GM23338 (cell line): ENCODE results near the gene TUBB4A. TPM values are rescaled to one million over a fixed set of nuclear protein-coding genes. Genes with fewer than 3 reads are reported as not detected.

Source experiments
- ATAC-seq: fragments of 200-7000 bp; cut with Tn5 transposase; 3 replicates; pipeline ENCODE4 v1.9.1; 2020
- DNase-seq: peaks from one replicate; pipeline ENCODE4 v3.0.0-alpha.2; 2015; ENCODE audit warnings: low spot score
- H2AFZ ChIP-seq: fragments of 200-600 bp; sonication (generic); 2 replicates; pipeline ENCODE4 v1.8.0; 2016; ENCODE audit warnings: antibody characterized with exemption, mild to moderate bottlenecking, moderate library complexity
- H3F3A ChIP-seq: fragments of 200-600 bp; sonication (generic); replicated peaks from 2 replicates; pipeline ENCODE4 v1.8.0; 2017; ENCODE audit warnings: antibody characterized with exemption, mixed run types, low read depth
- H3K27ac ChIP-seq: fragments of 200-600 bp; sonication (generic); 2 replicates; pipeline ENCODE4 v1.6.1; 2016; ENCODE audit warnings: low read depth
- H3K27me3 ChIP-seq: fragments of 200-600 bp; sonication (generic); 2 replicates; pipeline ENCODE4 v1.8.0; 2016; ENCODE audit warnings: mild to moderate bottlenecking, mixed run types, moderate library complexity; ENCODE audit not compliant: insufficient read depth
- H3K36me3 ChIP-seq: fragments of 200-600 bp; sonication (generic); 2 replicates; pipeline ENCODE4 v1.8.0; 2016; ENCODE audit warnings: mild to moderate bottlenecking; ENCODE audit not compliant: insufficient read depth
- H3K4me1 ChIP-seq: fragments of 200-600 bp; sonication (generic); 2 replicates; pipeline ENCODE4 v1.8.0; 2016; ENCODE audit warnings: mild to moderate bottlenecking, moderate library complexity; ENCODE audit not compliant: insufficient read depth
- H3K4me2 ChIP-seq: fragments of 200-600 bp; sonication (generic); 2 replicates; pipeline ENCODE4 v1.7.1; 2017; ENCODE audit warnings: mixed run types
- H3K4me3 ChIP-seq: fragments of 200-600 bp; sonication (generic); 2 replicates; pipeline ENCODE4 v1.6.1; 2016; ENCODE audit warnings: mixed run types
- H3K79me2 ChIP-seq: fragments of 200-600 bp; sonication (generic); replicated peaks from 2 replicates; pipeline ENCODE4 v1.8.0; 2017; ENCODE audit warnings: mild to moderate bottlenecking; ENCODE audit not compliant: insufficient read depth
- H3K9me2 ChIP-seq: fragments of 200-600 bp; sonication (generic); 2 replicates; pipeline ENCODE4 v1.8.0; 2017; ENCODE audit not compliant: insufficient read depth
- H4K20me1 ChIP-seq: fragments of 200-600 bp; sonication (generic); replicated peaks from 2 replicates; pipeline ENCODE4 v1.8.0; 2017; ENCODE audit warnings: mild to moderate bottlenecking; ENCODE audit not compliant: insufficient read depth
- H3K27ac Mint-ChIP-seq: 2 replicates; pipeline ENCODE4 v1.8.0; 2020; ENCODE audit warnings: inconsistent platforms, mild to moderate bottlenecking, moderate library complexity, mixed read lengths
- H3K27me3 Mint-ChIP-seq: 3 replicates; pipeline ENCODE4 v1.8.0; 2022; ENCODE audit warnings: low read depth, mild to moderate bottlenecking, moderate library complexity, mixed read lengths, inconsistent platforms; ENCODE audit not compliant: insufficient read depth, poor library complexity
- H3K36me3 Mint-ChIP-seq: 3 replicates; pipeline ENCODE4 v1.8.0; 2021; ENCODE audit warnings: low read depth, mild to moderate bottlenecking, inconsistent platforms, moderate library complexity, mixed read lengths
- H3K4me1 Mint-ChIP-seq: 3 replicates; pipeline ENCODE4 v1.8.0; 2020; ENCODE audit warnings: mild to moderate bottlenecking, inconsistent platforms, mixed read lengths
- H3K4me3 Mint-ChIP-seq: 3 replicates; pipeline ENCODE4 v1.8.0; 2021; ENCODE audit warnings: moderate library complexity, mild to moderate bottlenecking, inconsistent platforms, mixed read lengths
- H3K9me3 Mint-ChIP-seq: 3 replicates; pipeline ENCODE4 v1.8.0; 2020; ENCODE audit warnings: moderate library complexity, mild to moderate bottlenecking, inconsistent platforms, mixed read lengths
- CREB1 ChIP-seq: fragments of 250-450 bp; sonication (Bioruptor Pico); IDR thresholded peaks from 2 replicates; pipeline ENCODE4 v1.5.0; 2020; ENCODE audit warnings: low read depth, mild to moderate bottlenecking, moderate library complexity
- CTCF ChIP-seq, 2 experiments: fragments of 200-600 bp in 1 of 2; sonication (generic) in 1 of 2; conservative IDR thresholded peaks; 2 replicates each; pipeline versions ENCODE4 v1.5.1 to v1.6.1; 2016 to 2017; ENCODE audit warnings: antibody characterized with exemption in 2 of 2, low read depth in 2 of 2, mild to moderate bottlenecking in 2 of 2, moderate library complexity in 1 of 2
- ETS1 ChIP-seq: IDR thresholded peaks from 2 replicates; pipeline ENCODE4 v1.6.1; 2016; ENCODE audit warnings: antibody characterized with exemption
- JUNB ChIP-seq: IDR thresholded peaks from one replicate; pipeline ENCODE4 v1.6.1; 2016; ENCODE audit warnings: antibody characterized with exemption; ENCODE audit not compliant: unreplicated experiment
- NANOG ChIP-seq: IDR thresholded peaks from 2 replicates; pipeline ENCODE4 v1.6.1; 2016; ENCODE audit warnings: antibody characterized with exemption, borderline replicate concordance
- POLR2AphosphoS5 ChIP-seq: IDR thresholded peaks from 2 replicates; pipeline ENCODE4 v1.6.1; 2016; ENCODE audit warnings: antibody characterized with exemption, low read depth
- ZNF331 ChIP-seq: fragments of 250-450 bp; sonication (Bioruptor Pico); IDR thresholded peaks from 2 replicates; pipeline ENCODE4 v1.5.0; 2020; ENCODE audit warnings: low read depth, mild to moderate bottlenecking, moderate library complexity
- ZNF462 ChIP-seq: fragments of 250-450 bp; sonication (Bioruptor Pico); IDR thresholded peaks from 2 replicates; pipeline ENCODE4 v1.5.0; 2020; ENCODE audit warnings: mild to moderate bottlenecking, moderate library complexity
- polyA plus RNA-seq: library from polyadenylated mRNA; unstranded; fragments of >200 nt; fragmentation: Nextera tagmentation; extraction: Ambion mirVana; gene quantifications from 2 replicates; pipeline ENCODE4 v1.2.1, GENCODE V29; 2016
- total RNA-seq: library from RNA; depleted of rRNA; stranded (reverse); fragments of >200 nt; shearing (Covaris generic); gene quantifications from 2 replicates; pipeline ENCODE4 v1.2.3, GENCODE V29; 2014

The TUBB4A gene
- total and polyA plus RNA-seq, 2 experiments from 2014 or later, result 32.9 to 41.7 TPM

GRCh38 chr19:6524311-6524710, 22.2 kb upstream of the TUBB4A start:
- H3K9me2 ChIP-seq, result no peaks in the 10 kb centered on the region
- Mint-ChIP-seq H3K36me3 (peaks cover 2% of the 10 kb centered on the region; the same call in 2 of the 3 replicates), H3K27ac (no peak overlapping the region), H3K9me3 (peaks cover 29% of the 10 kb centered on the region), H3K4me1 (peaks cover under 1% of the 10 kb centered on the region; the same call in 2 of the 3 replicates), H3K27me3 (peaks cover 2% of the 10 kb centered on the region), H3K4me3 (no peak overlapping the region)
- TF ChIP-seq NANOG, result no peak
- no peak for TF ChIP-seq ZNF462 (CRISPR knock-in tag)
- TF ChIP-seq CTCF (conservative IDR thresholded peaks at IDR 0.05; ENCODE audit: low read depth in 2 of 2), result no peak
- TF ChIP-seq JUNB, result no peak
- no peak for TF ChIP-seq CREB1 (CRISPR knock-in tag)
- TF ChIP-seq ZNF331 (CRISPR knock-in tag), result no peak
- no peak for TF ChIP-seq POLR2AphosphoS5
- no peak for TF ChIP-seq ETS1
- 0 out of 2 replicates have a peak, but pooled peaks cover under 1% of the 10 kb centered on the region for H3K27me3 ChIP-seq
- H2AFZ ChIP-seq, result no peak overlapping the region
- ATAC-seq (no peak), DNase-seq (no peak)
- H3K79me2 ChIP-seq, result no peaks in the 10 kb centered on the region
- H3K27ac ChIP-seq, result no peak overlapping the region
- H4K20me1 ChIP-seq, result no peaks in the 10 kb centered on the region
- H3K4me1 ChIP-seq, result peaks cover 13% of the 10 kb centered on the region; the same call in 1 of the 2 replicates
- no peaks in the 10 kb centered on the region for H3K36me3 ChIP-seq
- no peak overlapping the region for H3K4me3 ChIP-seq
- H3F3A ChIP-seq, result no peaks in the 10 kb centered on the region
- no peak overlapping the region for H3K4me2 ChIP-seq
